ENCODE data around the gene ITGB7. TPM values are rescaled to one million over a fixed set of nuclear protein-coding genes. Genes with fewer than 3 reads are reported as not detected.

Gene ITGB7
- total and polyA plus RNA-seq, 9 of the 15 experiments (the other 6 are each of a cell fraction or from before 2014, with no cell fraction given), result 0.06 to 2.0 (median 0.67) TPM

- Histone ChIP-seq H3K9me3 (replicated peaks; ENCODE audit: control insufficient read depth, insufficient read depth, low read depth, low read length) (no peaks in the 10 kb centered on the region), H2AFZ (ENCODE audit: low read depth, low read length) (peak overlapping the region; percentile 34; the same call in 1 of the 2 replicates), H3K4me1 (replicated peaks in 1 of 2; ENCODE audit: control insufficient read depth in 2 of 2, insufficient read depth in 2 of 2, low read length in 2 of 2) (peaks cover 28 to 31% of the 10 kb centered on the region in 2 experiments; a peak in 4 of 5 replicates), H3K36me3 (ENCODE audit: control insufficient read depth, insufficient read depth, low read length) (no peaks in the 10 kb centered on the region), H3K27me3 (ENCODE audit: control insufficient read depth in 2 of 2, insufficient read depth in 2 of 2, low read length in 2 of 2) (no peaks in the 10 kb centered on the region), H3K4me2 (ENCODE audit: insufficient read depth, low read length) (no peak overlapping the region), H4K20me1 (replicated peaks; ENCODE audit: control insufficient read depth, insufficient read depth, low read length) (no peaks in the 10 kb centered on the region), H3K4me3 (no peak overlapping the region), H3K79me2 (ENCODE audit: control insufficient read depth, insufficient read depth, low read length) (no peaks in the 10 kb centered on the region), H3K27ac (ENCODE audit: extremely low read depth, low read depth, low read length) (no peak overlapping the region), H3K9ac (ENCODE audit: insufficient read depth in 1 of 2, low read depth in 2 of 2, low read length in 2 of 2) (no peak overlapping the region), H3K9me1 (ENCODE audit: control insufficient read depth, insufficient read depth, low read length) (no peaks in the 10 kb centered on the region)
- intact Hi-C loops (cut with micrococcal nuclease), result no loop called here
- no TSS peak for BruUV-seq (replicated peaks)
- 57% methylated on average over 3 of the region's 3 CpGs for WGBS (ENCODE audit: insufficient coverage, low coverage, missing lambda C conversion rate)
- ATAC-seq (0 out of 3 replicates have a peak, but pooled peaks have one; percentile 8), DNase-seq (ENCODE audit: extremely low read depth in 1 of 4, low spot score in 3 of 4) (no peak), FAIRE-seq (no peak)
- in situ Hi-C loops (cut with MboI), result loop anchor here (10.0 kb wide), 1 partner anchor 135 kb away; no protein-coding TSS in a partner anchor
- ChIA-PET POLR2A (interaction anchor here (1.2 to 3.1 kb wide), 3 partner anchors 9 to 122 kb away, joined by 3 to 11 read pairs (median 9); partner anchors contain the start of gene AAAS), CTCF (ENCODE audit: low intra/inter-chr PET ratio) (interaction anchor here (1.2 kb wide), 1 partner anchor 41 kb away, joined by 4 read pairs; no protein-coding TSS in a partner anchor)
- no peak for TF ChIP-seq ZFP1 (CRISPR knock-in tag; IDR thresholded peaks at IDR 0.05)
- no peak for TF ChIP-seq BRCA1 (IDR thresholded peaks at IDR 0.05)
- no peak for TF ChIP-seq BRCA1 (CRISPR knock-in tag; IDR thresholded peaks at IDR 0.05)
- TF ChIP-seq, protein P1, sequence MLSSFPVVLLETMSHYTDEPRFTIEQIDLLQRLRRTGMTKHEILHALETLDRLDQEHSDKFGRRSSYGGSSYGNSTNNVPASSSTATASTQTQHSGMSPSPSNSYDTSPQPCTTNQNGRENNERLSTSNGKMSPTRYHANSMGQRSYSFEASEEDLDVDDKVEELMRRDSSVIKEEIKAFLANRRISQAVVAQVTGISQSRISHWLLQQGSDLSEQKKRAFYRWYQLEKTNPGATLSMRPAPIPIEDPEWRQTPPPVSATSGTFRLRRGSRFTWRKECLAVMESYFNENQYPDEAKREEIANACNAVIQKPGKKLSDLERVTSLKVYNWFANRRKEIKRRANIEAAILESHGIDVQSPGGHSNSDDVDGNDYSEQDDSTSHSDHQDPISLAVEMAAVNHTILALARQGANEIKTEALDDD (IDR thresholded peaks at IDR 0.05), result no peak
- TF ChIP-seq, protein P2, sequence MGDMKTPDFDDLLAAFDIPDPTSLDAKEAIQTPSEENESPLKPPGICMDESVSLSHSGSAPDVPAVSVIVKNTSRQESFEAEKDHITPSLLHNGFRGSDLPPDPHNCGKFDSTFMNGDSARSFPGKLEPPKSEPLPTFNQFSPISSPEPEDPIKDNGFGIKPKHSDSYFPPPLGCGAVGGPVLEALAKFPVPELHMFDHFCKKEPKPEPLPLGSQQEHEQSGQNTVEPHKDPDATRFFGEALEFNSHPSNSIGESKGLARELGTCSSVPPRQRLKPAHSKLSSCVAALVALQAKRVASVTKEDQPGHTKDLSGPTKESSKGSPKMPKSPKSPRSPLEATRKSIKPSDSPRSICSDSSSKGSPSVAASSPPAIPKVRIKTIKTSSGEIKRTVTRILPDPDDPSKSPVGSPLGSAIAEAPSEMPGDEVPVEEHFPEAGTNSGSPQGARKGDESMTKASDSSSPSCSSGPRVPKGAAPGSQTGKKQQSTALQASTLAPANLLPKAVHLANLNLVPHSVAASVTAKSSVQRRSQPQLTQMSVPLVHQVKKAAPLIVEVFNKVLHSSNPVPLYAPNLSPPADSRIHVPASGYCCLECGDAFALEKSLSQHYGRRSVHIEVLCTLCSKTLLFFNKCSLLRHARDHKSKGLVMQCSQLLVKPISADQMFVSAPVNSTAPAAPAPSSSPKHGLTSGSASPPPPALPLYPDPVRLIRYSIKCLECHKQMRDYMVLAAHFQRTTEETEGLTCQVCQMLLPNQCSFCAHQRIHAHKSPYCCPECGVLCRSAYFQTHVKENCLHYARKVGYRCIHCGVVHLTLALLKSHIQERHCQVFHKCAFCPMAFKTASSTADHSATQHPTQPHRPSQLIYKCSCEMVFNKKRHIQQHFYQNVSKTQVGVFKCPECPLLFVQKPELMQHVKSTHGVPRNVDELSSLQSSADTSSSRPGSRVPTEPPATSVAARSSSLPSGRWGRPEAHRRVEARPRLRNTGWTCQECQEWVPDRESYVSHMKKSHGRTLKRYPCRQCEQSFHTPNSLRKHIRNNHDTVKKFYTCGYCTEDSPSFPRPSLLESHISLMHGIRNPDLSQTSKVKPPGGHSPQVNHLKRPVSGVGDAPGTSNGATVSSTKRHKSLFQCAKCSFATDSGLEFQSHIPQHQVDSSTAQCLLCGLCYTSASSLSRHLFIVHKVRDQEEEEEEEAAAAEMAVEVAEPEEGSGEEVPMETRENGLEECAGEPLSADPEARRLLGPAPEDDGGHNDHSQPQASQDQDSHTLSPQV (IDR thresholded peaks at IDR 0.05), result no peak
- TF ChIP-seq ZNF830 (CRISPR knock-in tag; IDR thresholded peaks at IDR 0.05), result no peak
- TF ChIP-seq SIX5 (IDR thresholded peaks at IDR 0.05; ENCODE audit: borderline replicate concordance in 1 of 2, insufficient read depth in 1 of 2, low read depth in 1 of 2, low read length in 2 of 2), result no peak
- no peak for TF ChIP-seq SMARCE1 (IDR thresholded peaks at IDR 0.05)
- TF ChIP-seq ZNF232 (CRISPR knock-in tag; IDR thresholded peaks at IDR 0.05), result no peak
- no peak for TF ChIP-seq EP300 (IDR thresholded peaks at IDR 0.05; ENCODE audit: low read length)
- peak; percentile 62 to 70; a peak in 3 of 4 replicates for TF ChIP-seq FOXK2 (conservative IDR thresholded peaks at IDR 0.05 in 1 of 2, IDR thresholded peaks at IDR 0.05 in 1 of 2; ENCODE audit: low read depth in 2 of 2)
- TF ChIP-seq YY1 (IDR thresholded peaks at IDR 0.05; ENCODE audit: borderline replicate concordance in 1 of 3, control insufficient read depth in 1 of 3, extremely low read depth in 1 of 3, insufficient read depth in 3 of 3, insufficient read length in 1 of 3, insufficient replicate concordance in 2 of 3, low read depth in 1 of 3, low read length in 2 of 3), result no peak
- TF ChIP-seq, protein P3, sequence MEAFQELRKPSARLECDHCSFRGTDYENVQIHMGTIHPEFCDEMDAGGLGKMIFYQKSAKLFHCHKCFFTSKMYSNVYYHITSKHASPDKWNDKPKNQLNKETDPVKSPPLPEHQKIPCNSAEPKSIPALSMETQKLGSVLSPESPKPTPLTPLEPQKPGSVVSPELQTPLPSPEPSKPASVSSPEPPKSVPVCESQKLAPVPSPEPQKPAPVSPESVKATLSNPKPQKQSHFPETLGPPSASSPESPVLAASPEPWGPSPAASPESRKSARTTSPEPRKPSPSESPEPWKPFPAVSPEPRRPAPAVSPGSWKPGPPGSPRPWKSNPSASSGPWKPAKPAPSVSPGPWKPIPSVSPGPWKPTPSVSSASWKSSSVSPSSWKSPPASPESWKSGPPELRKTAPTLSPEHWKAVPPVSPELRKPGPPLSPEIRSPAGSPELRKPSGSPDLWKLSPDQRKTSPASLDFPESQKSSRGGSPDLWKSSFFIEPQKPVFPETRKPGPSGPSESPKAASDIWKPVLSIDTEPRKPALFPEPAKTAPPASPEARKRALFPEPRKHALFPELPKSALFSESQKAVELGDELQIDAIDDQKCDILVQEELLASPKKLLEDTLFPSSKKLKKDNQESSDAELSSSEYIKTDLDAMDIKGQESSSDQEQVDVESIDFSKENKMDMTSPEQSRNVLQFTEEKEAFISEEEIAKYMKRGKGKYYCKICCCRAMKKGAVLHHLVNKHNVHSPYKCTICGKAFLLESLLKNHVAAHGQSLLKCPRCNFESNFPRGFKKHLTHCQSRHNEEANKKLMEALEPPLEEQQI (IDR thresholded peaks at IDR 0.05), result no peak
Observed at GRCh38 chr12:53199700-53200099, 7.4 kb downstream of the ITGB7 start.
